ENCODE results near the gene TBC1D22A. TPM values are rescaled to one million over a fixed set of nuclear protein-coding genes. Genes with fewer than 3 reads are reported as not detected.
A peak's percentile ranks its signal among the peaks of the same experiment; 100 is the strongest.

Gene TBC1D22A
- total RNA-seq, 4 donors from 2014 or later = 42.6 to 70.4 (median 55.1) TPM

- H3K4me1 ChIP-seq = peaks cover 6 to 44% (median 8%) of the 10 kb centered on the region in 4 donors
- peak overlapping the region in 3 of 4 donors; percentile 36 to 94 (median 80) for H3K27ac ChIP-seq
- peak in 2 of 3 donors; percentile 71 to 80 for DNase-seq
- no peak overlapping the region for H3K4me3 ChIP-seq
- H3K36me3 ChIP-seq = no peaks in the 10 kb centered on the region
- no peaks in the 10 kb centered on the region for H3K9me3 ChIP-seq
- TF ChIP-seq POLR2A (IDR thresholded peaks at IDR 0.05) (peak; percentile 9 to 49), CTCF (IDR thresholded peaks at IDR 0.05) (no peak)
- H3K27me3 ChIP-seq = no peaks in the 10 kb centered on the region
These were observed 19.8 kb upstream of the TBC1D22A start for GRCh38 chr22:46742576-46743221.

GRCh38 chr22:46744581-46744980, 17.9 kb upstream of the TBC1D22A start:
- Histone ChIP-seq H3K4me3 (no peak overlapping the region), H3K36me3 (no peaks in the 10 kb centered on the region), H3K27me3 (no peaks in the 10 kb centered on the region), H3K4me1 (peaks cover 3 to 36% (median 7%) of the 10 kb centered on the region in 4 donors), H3K27ac (peak overlapping the region in 3 of 4 donors; percentile 49 to 94 (median 80)), H3K9me3 (no peaks in the 10 kb centered on the region)
- TF ChIP-seq CTCF (IDR thresholded peaks at IDR 0.05) = peak in 3 of 6 experiments; percentile 44 to 46 (median 46)
- peak in 1 of 2 donors; percentile 45 for TF ChIP-seq POLR2A (IDR thresholded peaks at IDR 0.05)
- DNase-seq = peak in 2 of 3 donors; percentile 88 to 91

DNA sequence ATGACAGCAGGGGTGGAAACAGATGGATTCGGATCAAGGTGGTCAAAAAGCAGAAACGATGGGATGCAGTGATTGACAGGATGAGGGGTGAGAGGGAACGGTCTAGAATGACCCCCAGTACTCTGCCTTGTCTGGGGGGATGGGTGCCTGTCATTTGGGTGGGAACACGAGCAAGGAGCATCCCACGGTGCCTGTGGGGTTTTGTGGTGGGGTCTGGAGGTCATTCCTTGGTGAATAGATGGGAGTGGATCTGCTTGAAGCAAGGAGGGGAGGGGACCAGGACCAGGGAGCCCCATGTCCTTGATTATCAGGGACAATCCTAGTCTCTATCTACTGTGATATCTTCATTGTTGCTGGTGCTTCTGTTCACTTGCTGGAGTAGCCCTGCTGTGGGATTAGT, 16.3 kb upstream of the TBC1D22A start:
- no peaks in the 10 kb centered on the region for H3K9me3 ChIP-seq
- no peak for TF ChIP-seq POLR2A (IDR thresholded peaks at IDR 0.05)
- no peak for TF ChIP-seq CTCF (IDR thresholded peaks at IDR 0.05)
- DNase-seq = no peak
- peaks cover 10 to 36% (median 16%) of the 10 kb centered on the region in 4 donors for H3K4me1 ChIP-seq
- no peak overlapping the region for H3K27ac ChIP-seq
- H3K27me3 ChIP-seq = no peaks in the 10 kb centered on the region
- H3K4me3 ChIP-seq = no peak overlapping the region
- no peaks in the 10 kb centered on the region for H3K36me3 ChIP-seq

GRCh38 chr22:46746620-46747019, 15.8 kb upstream of the TBC1D22A start:
- DNase-seq = no peak
- Histone ChIP-seq H3K27me3 (no peaks in the 10 kb centered on the region), H3K9me3 (no peaks in the 10 kb centered on the region), H3K4me1 (peaks cover 10 to 40% (median 18%) of the 10 kb centered on the region in 4 donors), H3K27ac (no peak overlapping the region), H3K4me3 (no peak overlapping the region), H3K36me3 (no peaks in the 10 kb centered on the region)
- TF ChIP-seq CTCF (IDR thresholded peaks at IDR 0.05) = no peak
- no peak for TF ChIP-seq POLR2A (IDR thresholded peaks at IDR 0.05)

GRCh38 chr22:46747646-46748045, 14.8 kb upstream of the TBC1D22A start:
- Histone ChIP-seq H3K4me1 (peaks cover 10 to 40% (median 18%) of the 10 kb centered on the region in 4 donors), H3K36me3 (no peaks in the 10 kb centered on the region), H3K9me3 (no peaks in the 10 kb centered on the region), H3K4me3 (no peak overlapping the region), H3K27ac (no peak overlapping the region), H3K27me3 (no peaks in the 10 kb centered on the region)
- TF ChIP-seq CTCF (IDR thresholded peaks at IDR 0.05) = no peak
- no peak for TF ChIP-seq POLR2A (IDR thresholded peaks at IDR 0.05)
- no peak for DNase-seq

Measured in Peyer's patch (tissue), 4 donors.